Right lobe of liver (tissue), 6 donors: ENCODE measurements around the gene PCNT. TPM values are rescaled to one million over a fixed set of nuclear protein-coding genes. Genes with fewer than 3 reads are reported as not detected.

Experiments used
- ATAC-seq, 4 donors: fragments of 200-7000 bp; cut with Tn5 transposase; one replicate each; pipeline ENCODE4 v1.9.1; 2020; ENCODE audit warnings: mild to moderate bottlenecking in 4 of 4, moderate library complexity in 4 of 4
- DNase-seq, 3 donors: peaks; one replicate each; pipeline ENCODE4 v3.0.0-alpha.2; 2020
- H3K27ac ChIP-seq, 3 donors: fragments of 200-600 bp; one replicate each; pipeline ENCODE4 v1.8.0; 2022
- H3K27me3 ChIP-seq, 2 donors: fragments of 200-600 bp; one replicate each; pipeline ENCODE4 v1.8.0; 2022
- H3K36me3 ChIP-seq, 4 donors: fragments of 200-600 bp; sonication (generic) in 1 of 4; one replicate each; pipeline versions ENCODE4 v1.5.1 to v1.8.0; 2017 to 2022; ENCODE audit warnings: control low read depth in 1 of 4
- H3K4me1 ChIP-seq, 4 donors: fragments of 200-600 bp; sonication (generic) in 1 of 4; one replicate each; pipeline versions ENCODE4 v1.5.1 to v1.8.0; 2017 to 2022; ENCODE audit warnings: control low read depth in 1 of 4
- H3K4me3 ChIP-seq, 3 donors: fragments of 200-600 bp; one replicate each; pipeline ENCODE4 v1.8.0; 2022
- H3K9me3 ChIP-seq, 4 donors: fragments of 200-600 bp; sonication (generic) in 1 of 4; one replicate each; pipeline versions ENCODE4 v1.5.1 to v1.8.0; 2017 to 2022; ENCODE audit warnings: control low read depth in 1 of 4
- POLR2A ChIP-seq: fragments of 450-650 bp; IDR thresholded peaks from one replicate; pipeline ENCODE4 v1.6.1; 2017; ENCODE audit warnings: antibody characterized with exemption, mild to moderate bottlenecking
- WGBS: methylation state at CpG from one replicate; pipeline ENCODE4 v1.1.6; 2018; ENCODE audit warnings: low coverage, low lambda C conversion rate; ENCODE audit not compliant: insufficient coverage; ENCODE audit errors: missing lambda C conversion rate; 5-methylcytosine and 5-hydroxymethylcytosine counted together
- intact Hi-C, 2 donors: fragments of 100-400 bp; cut with DNase I; formaldehyde crosslinking; loops; one replicate each; pipeline versions ENCODE4 v1.11.2 to v1.14.1; 2022
- total RNA-seq, 6 experiments: library from RNA; depleted of rRNA in 2 of 6; stranded (reverse); fragments of >200 nt in 2 of 6; fragmentation: NEBNext Ultra II Directional in 3 of 6; extraction: Animal tissue kit (Norgen Biotek cat#: 25700) in 3 of 6; gene quantifications; one replicate each; pipeline versions ENCODE4 v1.1.0 to v1.2.4, GENCODE V29; 2016 to 2023
- TF ChIP-seq, protein P1 (sequence below), 4 donors: fragments of 200-600 bp in 3 of 4; fragments of 450-650 bp in 1 of 4; IDR thresholded peaks; one replicate each; pipeline versions ENCODE4 v1.5.1 to v1.8.0; 2016 to 2022; ENCODE audit warnings: antibody characterized with exemption in 4 of 4, mild to moderate bottlenecking in 2 of 4
- donor health status: DM: no; HTN: yes; CAD: no.
- donor health status: DM: no; HTN: no; CAD: no.
- donor health status: DM: no; HTN: no; CAD: no.
- donor health status: DM: no; HTN: yes; CAD: no.
- donor health status: DM: no; HTN: yes; CAD: no.

Gene PCNT
- total RNA-seq, 6 experiments from 2014 or later = 9.9 to 18.2 (median 14.1) TPM

DNA sequence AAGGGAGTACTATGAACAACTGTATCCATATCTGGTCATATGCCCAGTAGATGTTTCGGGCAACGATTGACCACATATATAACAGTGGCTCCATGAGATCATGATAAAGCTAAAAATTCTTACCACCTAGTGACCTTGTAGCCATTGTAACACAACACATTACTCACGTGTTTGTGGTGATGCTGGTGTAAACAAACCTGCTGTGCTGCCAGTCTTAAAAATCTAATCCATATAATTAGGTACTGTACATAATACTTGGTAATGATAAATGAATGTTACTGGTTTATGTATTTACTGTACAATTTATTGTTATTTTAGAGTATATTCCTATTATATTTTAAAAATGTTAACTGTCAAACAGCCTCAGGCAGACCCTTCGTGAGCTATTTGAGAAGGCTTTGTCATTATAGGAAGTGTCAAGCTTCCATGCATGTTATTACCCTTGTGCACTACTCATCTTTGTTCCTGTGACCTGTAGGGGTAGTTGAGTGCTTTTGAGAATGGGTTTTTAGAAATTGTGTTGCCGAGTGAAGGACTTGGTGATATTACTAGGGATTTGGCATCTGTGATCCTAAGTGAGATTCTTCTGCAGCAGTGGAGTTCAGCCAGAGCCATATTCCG, 158.4 kb downstream of the PCNT start:
- no peak overlapping the region for H3K27ac ChIP-seq
- intact Hi-C loops = no loop called here
- TF ChIP-seq, protein P1, sequence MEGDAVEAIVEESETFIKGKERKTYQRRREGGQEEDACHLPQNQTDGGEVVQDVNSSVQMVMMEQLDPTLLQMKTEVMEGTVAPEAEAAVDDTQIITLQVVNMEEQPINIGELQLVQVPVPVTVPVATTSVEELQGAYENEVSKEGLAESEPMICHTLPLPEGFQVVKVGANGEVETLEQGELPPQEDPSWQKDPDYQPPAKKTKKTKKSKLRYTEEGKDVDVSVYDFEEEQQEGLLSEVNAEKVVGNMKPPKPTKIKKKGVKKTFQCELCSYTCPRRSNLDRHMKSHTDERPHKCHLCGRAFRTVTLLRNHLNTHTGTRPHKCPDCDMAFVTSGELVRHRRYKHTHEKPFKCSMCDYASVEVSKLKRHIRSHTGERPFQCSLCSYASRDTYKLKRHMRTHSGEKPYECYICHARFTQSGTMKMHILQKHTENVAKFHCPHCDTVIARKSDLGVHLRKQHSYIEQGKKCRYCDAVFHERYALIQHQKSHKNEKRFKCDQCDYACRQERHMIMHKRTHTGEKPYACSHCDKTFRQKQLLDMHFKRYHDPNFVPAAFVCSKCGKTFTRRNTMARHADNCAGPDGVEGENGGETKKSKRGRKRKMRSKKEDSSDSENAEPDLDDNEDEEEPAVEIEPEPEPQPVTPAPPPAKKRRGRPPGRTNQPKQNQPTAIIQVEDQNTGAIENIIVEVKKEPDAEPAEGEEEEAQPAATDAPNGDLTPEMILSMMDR (IDR thresholded peaks at IDR 0.05) = no peak
- TF ChIP-seq POLR2A = no peak
- no peak overlapping the region for H3K4me3 ChIP-seq
- no peak for ATAC-seq
- no peak for DNase-seq
- H3K27me3 ChIP-seq = no peaks in the 10 kb centered on the region
- 86% methylated on average over 6 of the region's 6 CpGs for WGBS
- H3K9me3 ChIP-seq = no peaks in the 10 kb centered on the region
- no peaks in the 10 kb centered on the region for H3K36me3 ChIP-seq
- peaks cover 0 to 13% (median 4%) of the 10 kb centered on the region in 4 donors for H3K4me1 ChIP-seq

DNA sequence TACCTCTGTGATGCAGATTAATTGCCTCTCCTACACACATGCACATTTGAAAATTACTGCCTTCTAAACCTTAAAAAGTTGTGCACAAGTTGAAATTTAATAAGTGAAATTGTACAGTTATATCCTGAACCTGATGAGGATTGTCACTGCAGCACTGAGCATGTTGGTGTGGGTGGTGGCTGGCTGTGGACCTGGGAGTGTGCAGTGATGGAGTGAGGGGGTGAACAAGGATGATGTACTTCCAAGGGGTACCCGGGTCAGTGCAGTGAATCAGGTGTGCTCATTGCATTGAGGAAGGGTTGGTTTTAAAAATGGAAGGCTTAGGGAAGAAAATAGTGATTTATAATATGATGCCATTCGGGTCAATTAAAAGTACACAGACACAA, 158.9 kb downstream of the PCNT start:
- Histone ChIP-seq H3K4me1 (peaks cover 0 to 13% (median 4%) of the 10 kb centered on the region in 4 donors), H3K9me3 (no peaks in the 10 kb centered on the region), H3K36me3 (no peaks in the 10 kb centered on the region), H3K4me3 (no peak overlapping the region), H3K27me3 (no peaks in the 10 kb centered on the region), H3K27ac (no peak overlapping the region)
- ATAC-seq = no peak
- intact Hi-C loops = no loop called here
- no peak for DNase-seq
- no peak for TF ChIP-seq POLR2A
- TF ChIP-seq, protein P1 (IDR thresholded peaks at IDR 0.05) = no peak
- WGBS = 86% methylated on average over 2 of the region's 2 CpGs

DNA sequence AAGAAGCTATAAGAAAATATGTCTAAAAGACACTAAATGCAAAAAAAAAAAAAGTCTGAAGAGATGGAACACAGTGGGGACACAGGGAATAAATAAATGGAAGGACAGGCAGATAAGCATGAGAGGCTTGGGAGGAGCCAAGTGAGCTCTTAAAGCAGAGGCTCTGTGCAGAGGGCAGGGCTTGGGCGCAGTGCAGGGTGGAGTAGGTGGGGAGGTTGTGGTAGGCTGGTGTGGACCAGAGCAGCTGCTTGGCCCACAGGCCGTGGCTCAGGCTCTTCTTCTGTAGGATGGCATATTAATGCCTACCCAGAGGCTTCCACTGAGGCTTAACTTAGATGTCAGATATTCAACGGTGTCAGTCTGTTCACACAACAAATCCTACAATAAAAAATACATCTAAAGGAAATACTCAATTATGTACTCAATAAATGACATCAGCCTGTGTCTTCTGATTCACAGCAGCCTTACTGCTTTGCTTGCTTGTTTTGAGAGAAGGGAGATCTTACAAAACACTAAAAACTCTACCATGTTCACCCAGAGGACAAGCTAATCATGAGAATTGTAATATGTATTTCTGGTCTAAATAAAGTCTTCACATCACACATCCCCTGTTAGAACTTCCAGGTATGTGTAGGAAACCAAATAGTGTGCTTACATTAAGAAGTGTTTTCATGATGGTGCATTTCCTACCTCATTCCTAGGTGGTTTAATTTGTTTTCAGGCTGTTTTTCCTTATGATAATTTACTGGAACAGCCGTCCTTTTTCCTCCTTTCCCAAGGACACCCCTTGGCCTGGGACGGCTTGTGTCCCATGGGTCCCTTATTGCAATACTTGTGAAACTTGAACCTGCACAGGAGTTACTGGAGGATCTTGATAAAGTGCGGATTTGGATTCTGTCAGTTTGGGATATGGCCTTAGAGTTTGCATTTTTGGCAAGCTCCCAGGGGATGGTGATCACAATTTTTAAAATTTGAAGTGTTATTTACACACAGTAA, 159.6 kb downstream of the PCNT start:
- intact Hi-C loops = no loop called here
- no peak overlapping the region for H3K27ac ChIP-seq
- H3K4me1 ChIP-seq = peaks cover 0 to 13% (median 4%) of the 10 kb centered on the region in 4 donors
- no peak overlapping the region for H3K4me3 ChIP-seq
- no peaks in the 10 kb centered on the region for H3K27me3 ChIP-seq
- H3K36me3 ChIP-seq = no peaks in the 10 kb centered on the region
- 78% methylated on average over 4 of the region's 6 CpGs for WGBS
- ATAC-seq = no peak
- TF ChIP-seq, protein P1 (IDR thresholded peaks at IDR 0.05) = no peak
- TF ChIP-seq POLR2A = no peak
- no peak for DNase-seq
- H3K9me3 ChIP-seq = no peaks in the 10 kb centered on the region

DNA sequence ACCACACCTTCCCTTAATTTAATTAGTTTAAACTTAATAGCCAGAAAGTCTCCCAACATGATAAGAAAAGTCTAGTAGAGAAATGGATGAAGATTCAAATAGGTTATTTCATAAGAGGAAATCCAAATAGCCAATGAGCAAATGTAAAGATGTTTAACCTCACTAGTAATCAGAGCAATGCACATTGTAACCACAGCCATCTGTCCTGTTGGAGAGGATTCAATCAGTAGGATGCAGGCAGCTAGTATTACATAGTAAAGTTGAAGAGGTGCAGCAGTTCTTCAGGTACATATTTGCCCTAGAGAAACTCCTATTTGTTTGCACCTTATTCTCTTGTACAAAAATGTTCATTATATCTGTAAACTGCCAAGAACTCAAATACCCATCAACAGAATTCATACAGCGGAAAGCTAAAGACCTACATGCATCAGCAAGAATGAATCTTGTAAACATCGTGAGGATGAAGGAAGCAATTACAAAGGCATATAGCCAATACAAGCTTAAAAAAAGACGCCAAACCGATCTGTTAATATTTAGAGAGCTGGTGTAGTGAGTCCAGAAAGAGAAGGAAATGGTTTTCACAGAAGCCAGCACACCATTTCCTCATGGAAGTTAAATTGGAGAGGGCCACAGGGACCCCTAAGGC, 162.6 kb downstream of the PCNT start:
- H3K36me3 ChIP-seq = no peaks in the 10 kb centered on the region
- intact Hi-C loops = no loop called here
- DNase-seq (no peak), ATAC-seq (no peak)
- 66% methylated on average over 4 of the region's 4 CpGs for WGBS
- H3K27ac ChIP-seq = no peak overlapping the region
- H3K9me3 ChIP-seq = no peaks in the 10 kb centered on the region
- H3K4me1 ChIP-seq = no peaks in the 10 kb centered on the region
- no peak for TF ChIP-seq POLR2A
- TF ChIP-seq, protein P1 (IDR thresholded peaks at IDR 0.05) = no peak
- no peak overlapping the region for H3K4me3 ChIP-seq
- no peaks in the 10 kb centered on the region for H3K27me3 ChIP-seq
